Right cardiac atrium (tissue), 5 donors: ENCODE measurements around the gene AGBL1. TPM values are rescaled to one million over a fixed set of nuclear protein-coding genes. Genes with fewer than 3 reads are reported as not detected.
"Not testable (repeated sequence)": the region's sequence is repeated elsewhere in the genome, so short reads cannot be mapped to it uniquely, and the experiment has no call there.

ENCODE experiments used
- ATAC-seq, 2 donors: fragments of 200-7000 bp; cut with Tn5 transposase; one replicate each; pipeline versions ENCODE4 v1.8.0 to v1.9.1; 2020; ENCODE audit warnings: moderate library complexity in 2 of 2, mild to moderate bottlenecking in 1 of 2
- DNase-seq, 3 donors: peaks; one replicate each; pipeline ENCODE4 v3.0.0-alpha.2; 2020
- H3K27ac ChIP-seq: one replicate; pipeline ENCODE4 v1.5.1; 2013; ENCODE audit warnings: mild to moderate bottlenecking, low read length, control low read depth, moderate library complexity
- H3K27me3 ChIP-seq: one replicate; pipeline ENCODE4 v1.6.1; 2013; ENCODE audit not compliant: control insufficient read depth, insufficient read depth
- H3K4me1 ChIP-seq: one replicate; pipeline ENCODE4 v1.6.1; 2013; ENCODE audit warnings: low read length; ENCODE audit not compliant: control insufficient read depth, insufficient read depth
- H3K4me3 ChIP-seq: one replicate; pipeline ENCODE4 v1.5.1; 2013; ENCODE audit warnings: low read length, control low read depth
- H3K9me3 ChIP-seq: one replicate; pipeline ENCODE4 v1.6.1; 2013; ENCODE audit warnings: low read length; ENCODE audit not compliant: control insufficient read depth
- WGBS: extraction: QIAGEN DNeasy Blood & Tissue Kit; methylation state at CpG from one replicate; pipeline ENCODE4 v1.1.7; 2013; 5-methylcytosine and 5-hydroxymethylcytosine counted together
- intact Hi-C, 4 donors: fragments of 100-400 bp; cut with DNase I; formaldehyde crosslinking; loops; one replicate each; pipeline versions ENCODE4 v1.11.0 to v1.14.0; 2022 to 2023
- polyA plus RNA-seq: library from polyadenylated mRNA; stranded (reverse); fragments of 200-250 nt; gene quantifications from one replicate; pipeline ENCODE4 v1.2.3, GENCODE V29; 2013
- total RNA-seq, 4 donors: library from RNA; stranded (reverse); fragmentation: NEBNext Ultra II Directional; extraction: Animal tissue kit (Norgen Biotek cat#: 25700); gene quantifications; one replicate each; pipeline ENCODE4 v1.2.1, GENCODE V29; 2021
- donor health status: healthy with polysubstance abuse.
- donor health status: DM: no; HTN: yes; CAD: no.
- donor health status: DM: no; HTN: no; CAD: no.
- donor health status: DM: no; HTN: yes; CAD: no; lungs with severe emphysema.
- donor health status: DM: yes; HTN: yes; CAD: no.

AGBL1 gene
- total and polyA plus RNA-seq, 5 donors: not detected

- H3K9me3 ChIP-seq: no peaks in the 10 kb centered on the region
- H3K4me3 ChIP-seq: no peak overlapping the region
- H3K27ac ChIP-seq: no peak overlapping the region
- ATAC-seq: no peak
- intact Hi-C loops: no loop called here
- 82% methylated on average over 4 of the region's 4 CpGs for WGBS
- no peak for DNase-seq
- no peaks in the 10 kb centered on the region for H3K27me3 ChIP-seq
- H3K4me1 ChIP-seq: no peaks in the 10 kb centered on the region
Measured at GRCh38 chr15:86969364-86969763, 889.7 kb downstream of the AGBL1 start.

DNA sequence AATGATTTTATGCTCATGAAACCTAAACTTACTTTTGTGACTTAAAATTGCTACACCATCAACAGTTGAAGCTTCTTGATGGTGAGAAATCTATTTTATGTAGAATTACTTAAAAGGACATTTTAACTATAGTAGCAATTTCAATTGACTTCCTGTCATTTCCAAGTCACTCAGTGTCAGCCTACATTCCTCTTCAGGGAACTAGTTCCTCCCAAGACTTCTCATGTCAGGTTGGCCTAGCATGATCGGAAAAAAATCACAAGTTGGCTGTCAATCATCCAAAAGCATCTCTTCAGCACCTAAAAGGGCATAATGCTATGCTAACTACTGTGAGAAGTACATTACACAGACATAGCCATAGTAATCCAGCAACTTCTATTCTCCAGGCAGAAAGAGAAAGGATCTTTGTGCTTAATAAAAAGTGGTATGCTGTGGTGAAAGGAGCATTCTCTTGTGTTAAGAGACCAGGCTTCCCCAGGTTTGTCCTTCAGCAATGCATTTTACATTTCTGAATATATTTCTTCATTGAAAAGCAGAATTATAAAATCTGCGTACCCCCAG lies 893.7 kb downstream of the AGBL1 start:
- no peaks in the 10 kb centered on the region for H3K9me3 ChIP-seq
- H3K27me3 ChIP-seq: no peaks in the 10 kb centered on the region
- H3K4me1 ChIP-seq: no peaks in the 10 kb centered on the region
- intact Hi-C loops: no loop called here
- DNase-seq (no peak), ATAC-seq (no peak)
- no peak overlapping the region for H3K27ac ChIP-seq
- H3K4me3 ChIP-seq: no peak overlapping the region
- WGBS: 88% methylated on average over 2 of the region's 2 CpGs

GRCh38 chr15:86988033-86988432 lies 908.4 kb downstream of the AGBL1 start:
- no peak overlapping the region for H3K4me3 ChIP-seq
- DNase-seq: no peak
- no peaks in the 10 kb centered on the region for H3K9me3 ChIP-seq
- intact Hi-C loops: no loop called here
- no peak for ATAC-seq
- WGBS: 78% methylated on average over 4 of the region's 4 CpGs
- H3K27me3 ChIP-seq: no peaks in the 10 kb centered on the region
- H3K27ac ChIP-seq: no peak overlapping the region
- no peaks in the 10 kb centered on the region for H3K4me1 ChIP-seq

GRCh38 chr15:87021751-87022150 lies 942.1 kb downstream of the AGBL1 start:
- intact Hi-C loops: no loop called here
- Histone ChIP-seq H3K4me1 (no peaks in the 10 kb centered on the region), H3K27me3 (no peaks in the 10 kb centered on the region), H3K9me3 (no peaks in the 10 kb centered on the region), H3K4me3 (no peak overlapping the region), H3K27ac (no peak overlapping the region)
- WGBS: 48% methylated on average over 2 of the region's 2 CpGs
- ATAC-seq: no peak
- no peak for DNase-seq

- H3K27me3 ChIP-seq: no peaks in the 10 kb centered on the region
- DNase-seq (no peak), ATAC-seq (no peak)
- peaks cover 3% of the 10 kb centered on the region for H3K4me1 ChIP-seq
- no peak overlapping the region for H3K27ac ChIP-seq
- WGBS: 39% methylated on average over 6 of the region's 6 CpGs
- intact Hi-C loops: no loop called here
- H3K4me3 ChIP-seq: no peak overlapping the region
- H3K9me3 ChIP-seq: no peaks in the 10 kb centered on the region
Measured at GRCh38 chr15:87031540-87032230, 952.0 kb downstream of the AGBL1 start.

- H3K4me3 ChIP-seq: no peak overlapping the region
- intact Hi-C loops: no loop called here
- WGBS: 49% methylated on average over 6 of the region's 6 CpGs
- peaks cover 3% of the 10 kb centered on the region for H3K4me1 ChIP-seq
- DNase-seq (no peak), ATAC-seq (no peak)
- no peak overlapping the region for H3K27ac ChIP-seq
- no peaks in the 10 kb centered on the region for H3K27me3 ChIP-seq
- no peaks in the 10 kb centered on the region for H3K9me3 ChIP-seq
Measured at GRCh38 chr15:87032295-87032694, 952.6 kb downstream of the AGBL1 start.

DNA sequence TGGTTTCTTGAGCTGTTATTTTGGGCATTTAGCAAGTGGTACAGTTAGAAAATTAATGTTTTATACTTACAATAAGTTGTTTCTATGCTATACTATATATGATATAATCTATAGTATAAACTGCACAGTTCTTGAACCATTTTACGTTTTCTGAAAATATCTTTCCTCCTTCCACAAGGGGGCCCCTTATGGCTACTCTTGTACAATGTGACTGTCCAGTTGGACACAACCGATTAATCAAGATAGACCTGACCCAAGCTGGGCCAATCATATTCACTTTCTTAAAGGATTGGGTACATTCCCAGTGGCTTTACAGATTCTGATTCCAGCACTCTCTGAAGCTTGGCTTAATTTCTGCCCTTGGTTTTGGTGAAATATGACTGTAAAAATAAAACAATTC lies 953.4 kb downstream of the AGBL1 start:
- H3K4me3 ChIP-seq: no peak overlapping the region
- intact Hi-C loops: no loop called here
- ATAC-seq (no peak), DNase-seq (no peak)
- 51% methylated on average over 2 of the region's 2 CpGs for WGBS
- H3K27ac ChIP-seq: no peak overlapping the region
- no peaks in the 10 kb centered on the region for H3K27me3 ChIP-seq
- no peaks in the 10 kb centered on the region for H3K9me3 ChIP-seq
- H3K4me1 ChIP-seq: peaks cover 3% of the 10 kb centered on the region

- ATAC-seq (no peak), DNase-seq (no peak)
- WGBS: 92% methylated on average over 16 of the region's 16 CpGs
- intact Hi-C loops: no loop called here
- no peak overlapping the region for H3K4me3 ChIP-seq
- peaks cover 3% of the 10 kb centered on the region for H3K4me1 ChIP-seq
- H3K9me3 ChIP-seq: no peaks in the 10 kb centered on the region
- no peaks in the 10 kb centered on the region for H3K27me3 ChIP-seq
- no peak overlapping the region for H3K27ac ChIP-seq
Measured at GRCh38 chr15:87034886-87035285, 955.2 kb downstream of the AGBL1 start.

DNA sequence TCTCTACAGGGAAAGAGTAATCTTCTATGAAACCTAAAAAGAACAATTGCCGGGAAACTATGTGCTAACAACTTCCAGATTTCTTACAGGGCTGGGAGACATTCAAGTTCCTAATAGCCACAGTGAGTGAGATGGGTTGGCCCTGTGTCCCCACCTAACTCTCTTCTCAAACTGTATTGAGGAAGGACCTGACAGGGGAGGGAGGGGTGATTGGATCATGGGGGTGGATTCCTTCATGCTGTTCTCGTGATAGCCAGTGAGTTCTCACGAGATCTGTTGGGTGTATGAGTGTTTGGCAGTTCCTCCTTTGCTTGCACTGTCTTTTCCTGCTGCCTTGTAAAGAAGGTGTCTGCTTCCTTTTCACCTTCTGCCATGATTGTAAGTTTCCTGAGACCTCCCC lies 958.7 kb downstream of the AGBL1 start:
- ATAC-seq: no peak
- WGBS: 36% methylated on average over 3 of the region's 3 CpGs

DNA sequence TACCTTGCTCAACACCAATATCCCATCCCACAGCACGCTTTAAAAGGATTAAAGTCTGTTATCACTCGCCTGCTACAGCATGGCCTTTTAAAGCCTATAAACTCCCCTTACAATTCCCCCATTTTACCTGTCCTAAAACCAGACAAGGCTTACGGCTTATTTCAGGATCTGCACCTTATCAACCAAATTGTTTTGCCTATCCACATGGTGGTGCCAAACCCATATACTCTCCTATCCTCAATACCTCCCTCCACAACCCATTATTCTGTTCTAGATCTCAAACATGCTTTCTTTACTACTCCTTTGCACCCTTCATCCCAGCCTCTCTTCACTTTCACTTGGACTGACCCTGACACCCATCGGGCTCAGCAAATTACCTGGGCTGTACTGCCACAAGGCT lies 962.9 kb downstream of the AGBL1 start:
- 78% methylated on average over 4 of the region's 4 CpGs for WGBS
- intact Hi-C loops, H3K4me3 ChIP-seq, DNase-seq, ATAC-seq, H3K4me1 ChIP-seq, H3K9me3 ChIP-seq, H3K27me3 ChIP-seq, H3K27ac ChIP-seq: not testable (repeated sequence)

More for the DNA sequence above, 958.7 kb downstream of the AGBL1 start:
- Histone ChIP-seq H3K4me3 (no peak overlapping the region), H3K27me3 (no peaks in the 10 kb centered on the region), H3K4me1 (no peaks in the 10 kb centered on the region), H3K9me3 (no peaks in the 10 kb centered on the region), H3K27ac (no peak overlapping the region)
- intact Hi-C loops: no loop called here
- no peak for DNase-seq

GRCh38 chr15:87045746-87046145 lies 966.1 kb downstream of the AGBL1 start:
- Histone ChIP-seq H3K27me3 (no peaks in the 10 kb centered on the region), H3K9me3 (no peaks in the 10 kb centered on the region), H3K27ac (no peak overlapping the region), H3K4me3 (no peak overlapping the region), H3K4me1 (no peaks in the 10 kb centered on the region)
- whole genome bisulfite sequencing: 80% methylated on average over 1 of the region's 1 CpG
- DNase-seq: no peak
- intact Hi-C loops: no loop called here
- ATAC-seq: no peak
